HFFc6 (cell line): ENCODE data around the gene TERB1. TPM values are rescaled to one million over a fixed set of nuclear protein-coding genes. Genes with fewer than 3 reads are reported as not detected.

Source experiments
- DNase-seq: peaks from one replicate; pipeline ENCODE4 v3.0.0-alpha.2; 2018
- H3K27ac Mint-ChIP-seq: 2 replicates; pipeline ENCODE4 v1.8.0; 2020; ENCODE audit warnings: mild to moderate bottlenecking, mixed read lengths
- H3K27me3 Mint-ChIP-seq: 2 replicates; pipeline ENCODE4 v1.8.0; 2021; ENCODE audit warnings: mild to moderate bottlenecking, moderate library complexity, mixed read lengths; ENCODE audit not compliant: insufficient read depth
- H3K36me3 Mint-ChIP-seq: 2 replicates; pipeline ENCODE4 v1.8.0; 2021; ENCODE audit warnings: low read depth, mixed read lengths
- H3K4me1 Mint-ChIP-seq: 2 replicates; pipeline ENCODE4 v1.8.0; 2020; ENCODE audit warnings: low read depth, mixed read lengths
- H3K4me3 Mint-ChIP-seq: 2 replicates; pipeline ENCODE4 v1.8.0; 2020; ENCODE audit warnings: mild to moderate bottlenecking, moderate library complexity, mixed read lengths
- H3K9me3 Mint-ChIP-seq: 2 replicates; pipeline ENCODE4 v1.8.0; 2020; ENCODE audit warnings: mild to moderate bottlenecking, mixed read lengths
- CTCF ChIP-seq: fragments of 200-600 bp; sonication (generic); IDR thresholded peaks from 2 replicates; pipeline ENCODE4 v1.5.0; 2021; ENCODE audit warnings: antibody characterized with exemption, mild to moderate bottlenecking
- long read RNA-seq: library from polyadenylated mRNA; unstranded; transcript quantifications from one replicate; pipeline ENCODE4 v2.0.0, GENCODE V29; 2019
- total RNA-seq, 6 experiments: library from RNA; stranded (reverse); fragmentation: NEBNext Ultra II Directional; extraction: Animal tissue kit (Norgen Biotek cat#: 25700); gene quantifications; 2 replicates in 1 of 6; 3 replicates in 5 of 6; pipeline ENCODE4 v1.2.3, GENCODE V29; 2021

TERB1 gene
- total RNA-seq: not detected
- long read RNA-seq: 0 reads

- DNase-seq: no peak
- Mint-ChIP-seq H3K4me3 (no peak within 1 kb of the TSS), H3K36me3 (peaks cover 10% of the 10 kb centered on the region), H3K27me3 (no peaks in the 10 kb centered on the region), H3K4me1 (peaks cover 5% of the 10 kb centered on the region; the same call in 1 of the 2 replicates), H3K9me3 (no peaks in the 10 kb centered on the region), H3K27ac (no peak within 1 kb of the TSS)
- no peak for TF ChIP-seq CTCF
These were observed at the start of gene TERB1 for GRCh38 chr16:66801320-66802105. Gene TERB1, minus strand, starts transcription at chr16:66801584. Its CDS starts 4,786 bp downstream, at chr16:66796798.

GRCh38 chr16:66850115-66850815, 48.9 kb upstream of the TERB1 start:
- Mint-ChIP-seq H3K27me3 (peaks cover 31% of the 10 kb centered on the region), H3K4me3 (no peak overlapping the region), H3K4me1 (no peaks in the 10 kb centered on the region; the same call in 1 of the 2 replicates), H3K9me3 (no peaks in the 10 kb centered on the region), H3K27ac (no peak overlapping the region), H3K36me3 (no peaks in the 10 kb centered on the region)
- no peak for TF ChIP-seq CTCF
- DNase-seq: no peak

- H3K27ac Mint-ChIP-seq: no peak overlapping the region
- H3K36me3 Mint-ChIP-seq: no peaks in the 10 kb centered on the region
- TF ChIP-seq CTCF: no peak
- no peaks in the 10 kb centered on the region; the same call in 1 of the 2 replicates for H3K4me1 Mint-ChIP-seq
- no peak overlapping the region for H3K4me3 Mint-ChIP-seq
- peaks cover 37% of the 10 kb centered on the region for H3K27me3 Mint-ChIP-seq
- H3K9me3 Mint-ChIP-seq: no peaks in the 10 kb centered on the region
- DNase-seq: no peak
These were observed 48.2 kb upstream of the TERB1 start for GRCh38 chr16:66849549-66849948.

- TF ChIP-seq CTCF: no peak
- no peak overlapping the region for H3K4me3 Mint-ChIP-seq
- H3K36me3 Mint-ChIP-seq: no peaks in the 10 kb centered on the region
- H3K27me3 Mint-ChIP-seq: peaks cover 39% of the 10 kb centered on the region
- H3K9me3 Mint-ChIP-seq: no peaks in the 10 kb centered on the region
- no peak overlapping the region for H3K27ac Mint-ChIP-seq
- DNase-seq: no peak
- no peaks in the 10 kb centered on the region; the same call in 1 of the 2 replicates for H3K4me1 Mint-ChIP-seq
These were observed 47.6 kb upstream of the TERB1 start for GRCh38 chr16:66849021-66849420.

- Mint-ChIP-seq H3K27me3 (peaks cover 47% of the 10 kb centered on the region), H3K4me3 (no peak overlapping the region), H3K36me3 (no peaks in the 10 kb centered on the region), H3K27ac (no peak overlapping the region), H3K9me3 (no peaks in the 10 kb centered on the region), H3K4me1 (no peaks in the 10 kb centered on the region; the same call in 1 of the 2 replicates)
- DNase-seq: no peak
- TF ChIP-seq CTCF: no peak
These were observed 46.8 kb upstream of the TERB1 start for GRCh38 chr16:66848172-66848571.
